A673 (cell line): Measurements from ENCODE around the gene CFAP100.

Experiments
- CTCF ChIP-seq: fragments of 300-800, 200-600 bp; sonication (generic); conservative IDR thresholded peaks from 2 replicates; pipeline ENCODE4 v1.5.1; 2017; ENCODE audit warnings: low read depth, mild to moderate bottlenecking, antibody characterized with exemption, low read length, moderate library complexity, mixed read lengths
- EZH2 ChIP-seq: fragments of 200-600 bp; sonication (generic); IDR thresholded peaks from 2 replicates; pipeline ENCODE4 v1.6.1; 2017; ENCODE audit warnings: borderline replicate concordance, low read depth, mild to moderate bottlenecking, mixed read lengths, antibody characterized with exemption, low read length; ENCODE audit not compliant: poor library complexity, severe bottlenecking

DNA sequence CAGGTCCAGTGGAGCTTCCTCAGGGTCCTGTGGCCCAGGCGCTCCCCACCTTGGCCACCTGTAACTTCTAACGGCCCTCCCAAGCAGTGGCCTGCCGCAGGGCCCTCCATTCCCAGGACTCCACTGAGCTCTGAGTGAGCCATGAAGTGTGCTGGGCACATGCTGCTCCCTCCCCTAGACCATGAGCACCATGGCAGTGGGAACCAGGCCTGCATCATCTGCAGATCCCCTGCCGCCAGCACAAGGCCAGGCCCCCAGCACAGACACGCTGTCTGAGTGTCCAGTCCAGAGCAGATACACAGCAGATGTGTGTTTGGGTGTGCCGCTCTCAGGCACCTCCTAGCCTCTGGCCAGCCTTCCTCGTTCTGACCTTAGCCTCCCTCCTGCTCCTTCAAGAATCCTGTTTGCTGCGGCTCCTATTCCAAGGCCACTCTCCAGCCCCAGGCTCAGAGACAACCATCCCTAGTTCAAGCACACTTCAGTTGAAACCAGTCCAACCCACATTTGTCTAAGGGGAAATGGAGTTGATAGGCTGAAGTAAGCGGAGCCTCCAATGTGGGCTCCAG, 30.5 kb upstream of the CFAP100 start:
- TF ChIP-seq CTCF (no peak), EZH2 (no peak)
